GM18498 (cell line): ENCODE measurements around the gene GRAP2.
"Not testable (repeated sequence)": the region's sequence is repeated elsewhere in the genome, so short reads cannot be mapped to it uniquely, and the experiment has no call there.

ENCODE experiments used
- ATAC-seq: cut with Tn5 transposase; IDR thresholded peaks from one replicate; pipeline ENCODE4 v1.9.1; 2021; ENCODE audit warnings: mild to moderate bottlenecking, moderate library complexity; ENCODE audit not compliant: unreplicated experiment

The GRAP2 gene

DNA sequence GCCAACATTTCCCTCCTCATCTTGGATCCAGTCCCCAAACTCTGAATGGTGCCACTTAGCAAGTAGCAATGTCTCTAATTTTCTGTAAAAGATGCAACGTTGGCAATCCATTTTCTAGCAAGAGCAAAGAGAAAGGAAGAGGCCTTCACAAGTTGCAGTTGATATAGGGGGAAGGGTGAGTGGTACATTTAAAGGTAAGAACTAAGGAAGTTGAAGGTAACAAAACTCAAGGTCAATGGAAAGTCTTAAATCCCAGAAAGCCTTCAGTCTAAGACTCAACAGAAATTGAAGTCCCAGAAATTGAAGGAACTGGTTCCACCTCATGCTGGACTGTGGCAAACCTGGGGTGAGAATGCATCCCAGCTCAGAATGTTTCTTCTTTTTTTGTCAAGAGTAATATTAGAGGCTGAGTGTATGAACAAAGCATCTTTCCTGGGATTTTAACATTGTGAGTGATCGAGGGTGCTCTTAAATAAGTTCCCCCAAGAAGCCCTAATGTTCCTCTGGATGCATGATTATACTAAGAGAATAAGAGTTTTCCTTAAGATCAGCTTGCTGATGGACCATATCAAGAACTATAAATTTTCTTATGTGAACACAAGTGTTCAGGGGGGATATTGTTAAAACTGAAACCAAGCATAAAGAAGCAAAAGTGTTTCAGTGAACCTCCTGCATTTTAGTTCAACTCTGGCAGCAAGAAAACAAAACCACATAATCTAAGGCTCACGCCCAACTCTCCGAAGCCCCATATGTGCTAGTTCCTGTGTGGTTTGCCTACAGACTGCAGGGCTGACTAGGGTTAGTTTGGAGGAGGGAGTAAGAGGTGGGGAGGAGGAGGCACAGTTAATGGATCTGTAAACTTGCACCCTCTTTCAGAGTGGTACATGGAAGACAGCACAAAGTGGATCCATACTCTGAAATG, at the start of gene GRAP2:
GRAP2 (plus strand) TSS at position 779 of the 922 bp plus-strand sequence. CDS start 46,023 bp downstream, outside the sequence.
- peak; percentile 74 for ATAC-seq

DNA sequence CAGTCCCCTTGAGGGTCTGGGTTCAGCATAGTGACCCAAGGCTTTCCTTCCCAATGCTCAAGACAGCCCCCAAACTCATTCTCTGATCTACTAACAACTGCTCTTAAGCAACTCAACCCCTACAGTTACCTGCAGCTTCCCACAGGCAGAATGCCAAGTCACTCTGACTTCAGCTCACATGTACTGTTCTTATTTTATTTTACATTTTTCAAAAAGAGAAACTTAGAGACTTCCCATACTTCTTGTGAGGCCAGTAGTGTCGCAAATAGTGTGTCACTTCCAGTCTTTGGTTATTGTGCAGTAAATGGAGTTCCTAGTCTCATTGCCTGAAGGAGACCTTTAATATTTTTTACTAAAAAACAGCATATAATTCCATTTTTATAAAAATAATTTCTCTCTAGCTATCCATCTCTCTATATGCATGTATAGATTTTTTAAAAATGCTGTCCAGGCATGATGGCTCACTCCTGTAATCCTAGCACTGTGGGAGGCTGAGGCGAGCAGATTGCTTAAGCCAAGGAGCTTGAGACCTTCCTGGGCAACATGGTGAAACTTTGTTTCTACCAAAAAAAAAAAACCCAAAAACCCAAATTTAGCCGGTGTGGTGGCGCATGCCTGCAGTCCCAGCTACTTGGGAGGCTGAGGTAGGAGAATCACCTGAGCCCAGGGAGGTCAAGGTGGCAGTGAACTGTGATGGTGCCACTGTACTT, 49.1 kb upstream of the GRAP2 start:
- no peak for ATAC-seq

DNA sequence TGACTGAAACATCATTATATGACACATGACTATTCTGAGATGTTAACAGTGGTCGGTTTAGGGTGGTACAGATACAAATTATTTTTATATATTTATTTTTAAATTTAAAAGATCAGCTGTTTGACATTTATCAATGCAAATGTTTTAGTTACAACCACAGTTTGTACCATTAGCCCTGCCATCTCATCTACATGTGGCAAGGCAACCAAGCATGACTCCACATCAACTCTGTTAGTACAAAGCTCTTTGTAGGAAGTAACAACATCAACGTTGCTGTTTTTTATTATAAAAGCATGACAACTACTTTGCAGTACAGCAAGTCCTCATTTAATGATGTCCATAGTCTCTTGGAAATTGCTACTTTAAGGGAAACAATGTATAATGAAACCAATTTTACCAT, 48.1 kb upstream of the GRAP2 start:
- no peak for ATAC-seq

DNA sequence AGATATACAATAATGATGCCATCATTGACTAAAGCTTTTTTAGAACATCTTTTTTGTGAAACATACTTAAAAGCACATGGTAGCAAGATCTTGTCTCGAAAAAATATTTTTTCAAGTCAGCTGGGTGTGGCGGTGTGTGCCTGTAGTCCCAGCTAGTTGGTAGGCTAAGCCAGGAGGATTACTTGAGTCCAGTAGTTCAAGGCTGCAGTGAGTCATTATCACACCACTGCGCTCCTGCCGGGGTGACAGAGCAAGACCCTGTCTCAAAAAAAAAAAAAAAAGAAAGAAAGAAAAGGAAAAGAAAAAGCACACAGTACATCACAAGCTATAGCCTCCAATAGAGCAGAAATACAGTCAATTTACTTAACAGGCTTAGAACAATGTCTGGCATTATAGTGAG, 44.3 kb upstream of the GRAP2 start:
- ATAC-seq, result no peak

DNA sequence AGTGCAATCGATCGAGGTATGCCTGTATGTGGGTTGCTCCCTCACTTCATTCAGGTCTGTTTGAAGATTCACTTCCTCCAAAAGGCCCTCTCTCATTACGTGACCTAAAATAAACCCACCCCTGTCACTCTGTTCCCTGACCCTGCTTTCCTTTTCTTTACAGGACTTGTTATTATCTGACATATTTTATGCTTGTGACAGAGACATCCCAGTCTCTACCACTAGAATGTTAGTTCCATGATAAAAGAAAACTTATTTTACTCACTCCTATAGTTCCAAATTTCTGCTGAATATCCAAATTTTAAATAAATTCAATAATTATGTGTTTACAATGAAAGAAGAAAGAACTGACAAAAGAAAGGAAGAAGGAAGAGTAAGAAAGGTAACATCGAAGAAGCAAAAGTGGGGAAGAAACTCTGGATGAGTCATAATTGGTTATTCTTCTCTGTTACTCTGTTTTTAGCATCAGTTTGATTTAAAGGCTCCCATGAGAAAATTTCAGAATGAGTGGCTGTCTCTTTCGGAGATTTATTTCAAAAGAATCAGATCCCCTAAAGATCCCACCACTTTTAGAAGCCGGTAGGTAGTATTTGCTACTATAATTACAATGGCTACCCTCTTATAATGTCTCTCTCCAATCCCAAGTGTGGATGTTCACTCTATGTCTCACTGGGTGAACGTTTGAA, 40.8 kb upstream of the GRAP2 start:
- ATAC-seq, result no peak

DNA sequence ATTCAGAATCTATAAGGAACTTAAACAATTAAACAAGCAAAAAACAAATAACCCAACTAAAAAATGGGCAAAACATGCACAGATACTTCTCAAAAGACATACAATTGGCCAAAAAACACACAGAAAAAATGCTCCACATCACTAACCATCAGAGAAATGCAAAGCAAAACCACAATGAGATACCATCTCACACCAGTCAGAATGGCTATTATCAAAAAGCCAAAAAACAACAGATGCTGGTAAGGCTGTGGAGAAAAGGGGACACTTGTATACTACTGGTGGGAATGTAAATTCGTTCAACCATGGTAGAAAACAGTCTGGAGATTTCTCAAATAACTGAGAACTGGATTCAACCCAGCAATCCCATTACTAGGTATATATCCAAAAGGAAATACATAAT, 32.1 kb upstream of the GRAP2 start:
- no peak for ATAC-seq

DNA sequence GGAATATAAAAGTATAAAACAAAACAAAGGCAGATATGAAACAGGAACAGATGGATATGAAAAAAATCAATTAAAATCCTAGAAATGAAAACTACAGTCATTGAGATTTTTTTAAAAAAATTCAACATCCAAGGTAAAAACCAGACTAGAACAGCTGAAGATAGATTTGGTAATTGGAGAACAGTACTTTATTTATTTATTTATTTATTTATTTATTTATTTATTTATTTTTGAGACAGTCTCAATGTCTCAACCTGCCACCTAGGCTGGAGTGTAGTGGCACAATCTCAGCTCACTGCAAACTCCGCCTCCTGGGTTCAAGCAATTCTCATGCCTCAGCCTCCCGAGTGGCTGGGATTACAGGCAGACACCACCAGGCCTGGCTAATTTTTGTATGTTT, 31.1 kb upstream of the GRAP2 start:
- not testable (repeated sequence) for ATAC-seq

DNA sequence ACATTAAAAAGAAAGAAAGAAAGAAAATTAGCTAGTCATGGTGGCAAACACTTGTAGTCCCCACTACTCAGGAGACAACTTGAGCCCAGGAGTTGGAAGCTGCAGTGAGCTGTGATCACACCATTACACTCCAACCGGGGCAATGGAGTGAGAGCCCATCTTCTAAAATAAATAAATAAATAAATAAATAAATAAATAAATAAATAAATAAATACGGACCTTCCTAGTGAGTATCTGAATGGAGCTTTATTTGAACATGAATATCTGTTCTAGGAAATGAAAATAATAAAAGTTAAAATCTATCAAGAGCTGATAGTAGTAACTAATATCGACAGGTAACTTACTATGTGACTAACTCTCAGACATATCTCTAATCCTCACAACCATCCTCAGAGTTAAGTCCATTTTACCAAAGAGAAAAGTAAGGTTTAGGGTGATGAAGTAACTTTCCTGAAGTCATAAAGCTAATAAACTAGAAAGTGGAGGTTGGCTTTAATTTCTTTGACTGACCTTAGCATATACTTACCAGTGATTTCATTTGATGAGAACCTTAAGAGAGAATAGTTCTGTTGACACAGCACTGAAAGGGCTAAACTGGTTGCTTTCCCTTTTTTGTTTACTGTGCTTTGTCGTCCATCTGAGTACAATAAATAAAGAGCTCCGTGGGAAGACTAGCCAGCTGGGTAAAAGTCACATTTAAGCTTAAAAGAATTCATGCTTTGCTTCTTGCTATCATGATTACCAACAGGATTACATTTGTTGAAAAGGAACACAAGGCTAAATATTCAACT, 29.7 kb upstream of the GRAP2 start:
- no peak for ATAC-seq

DNA sequence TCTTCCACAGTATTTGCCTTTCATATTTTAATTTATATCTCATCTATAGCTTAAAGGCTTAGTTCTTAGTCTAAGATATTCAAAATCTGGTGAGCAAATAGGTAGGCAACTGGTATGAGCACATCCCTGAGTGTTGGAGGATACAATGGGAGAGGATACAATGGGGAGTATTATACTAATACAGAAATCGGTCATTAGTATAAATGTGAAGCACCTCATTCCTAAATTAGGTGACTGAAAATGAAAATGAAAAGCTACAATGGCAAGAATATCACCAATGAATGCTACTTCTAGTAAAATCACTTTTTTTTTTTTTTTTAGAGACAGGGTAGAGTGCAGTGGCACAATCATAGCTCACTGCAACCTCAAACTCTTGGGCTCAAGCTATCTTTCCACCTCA, 28.3 kb upstream of the GRAP2 start:
- ATAC-seq, result no peak

DNA sequence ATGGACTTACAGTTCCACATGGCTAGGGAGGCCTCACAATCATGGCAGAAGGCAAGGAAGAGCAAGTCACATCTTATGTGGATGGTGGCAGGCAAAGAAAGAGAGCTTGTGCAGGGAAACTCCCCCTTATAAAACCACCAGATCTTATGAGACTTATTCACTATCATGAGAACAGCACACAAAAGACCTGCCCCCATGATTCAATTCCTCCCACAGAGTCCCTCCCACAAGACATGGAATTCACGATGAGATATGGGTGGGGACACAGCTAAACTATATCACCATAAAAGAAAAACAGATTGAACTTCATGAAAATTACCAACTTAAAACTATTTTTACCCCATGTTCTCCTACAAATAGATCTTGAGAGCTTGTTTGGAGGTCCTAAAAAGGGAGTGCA, 26.9 kb upstream of the GRAP2 start:
- no peak for ATAC-seq

DNA sequence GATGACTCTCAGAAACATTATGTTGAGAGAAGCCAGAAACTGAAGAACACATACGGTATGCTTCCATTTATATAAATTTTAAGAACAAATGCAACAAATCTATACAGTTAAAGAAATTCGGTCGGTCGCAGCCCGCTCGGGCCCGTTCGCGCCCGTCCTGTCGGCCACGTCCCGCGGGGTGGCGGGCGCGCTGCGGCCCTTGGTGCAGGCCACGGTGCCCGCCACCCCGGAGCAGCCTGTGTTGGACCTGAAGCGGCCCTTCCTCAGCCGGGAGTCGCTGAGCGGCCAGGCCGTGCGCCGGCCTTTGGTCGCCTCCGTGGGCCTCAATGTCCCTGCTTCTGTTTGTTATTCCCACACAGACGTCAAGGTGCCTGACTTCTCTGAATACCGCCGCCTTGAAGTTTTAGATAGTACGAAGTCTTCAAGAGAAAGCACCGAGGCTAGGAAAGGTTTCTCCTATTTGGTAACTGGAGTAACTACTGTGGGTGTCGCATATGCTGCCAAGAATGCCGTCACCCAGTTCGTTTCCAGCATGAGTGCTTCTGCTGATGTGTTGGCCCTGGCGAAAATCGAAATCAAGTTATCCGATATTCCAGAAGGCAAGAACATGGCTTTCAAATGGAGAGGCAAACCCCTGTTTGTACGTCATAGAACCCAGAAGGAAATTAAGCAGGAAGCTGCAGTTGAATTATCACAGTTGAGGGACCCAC, 25.6 kb upstream of the GRAP2 start:
- not testable (repeated sequence) for ATAC-seq

DNA sequence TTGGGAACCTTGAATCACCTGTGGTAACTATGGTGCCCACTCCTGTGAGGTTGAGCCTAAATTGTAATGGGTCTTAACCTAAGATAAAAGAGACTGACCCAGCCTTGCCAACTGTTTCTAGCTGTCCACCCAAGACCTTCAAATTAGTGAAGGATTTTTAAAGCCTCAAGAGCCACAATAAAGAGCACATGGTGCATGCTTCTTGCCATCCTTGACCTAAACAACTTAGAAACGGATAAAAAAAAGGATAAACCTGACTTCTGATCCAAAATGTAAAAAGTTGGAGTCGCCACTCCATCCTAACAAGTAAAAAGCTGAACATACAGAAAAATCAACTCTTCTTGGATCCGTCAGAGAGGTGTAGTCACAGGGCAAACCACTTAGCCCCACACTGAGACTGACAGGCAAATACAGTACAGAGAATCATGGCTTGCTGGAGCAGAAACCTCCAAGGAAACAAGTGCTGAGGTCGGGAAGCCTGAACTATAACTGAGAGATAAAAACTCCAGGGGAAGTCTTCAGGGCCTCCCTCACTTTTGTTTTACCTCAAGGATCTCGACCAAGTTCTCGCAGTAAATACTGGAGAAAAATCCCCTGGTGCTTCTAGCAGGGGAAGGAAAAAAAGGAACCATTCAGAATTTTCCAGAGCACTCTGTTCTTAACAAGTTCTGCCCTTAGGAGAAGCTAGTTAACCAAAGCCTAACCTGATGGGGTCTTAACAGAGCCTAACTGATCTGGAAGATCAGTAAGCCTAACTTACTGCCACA, 23.6 kb upstream of the GRAP2 start:
- no peak for ATAC-seq

DNA sequence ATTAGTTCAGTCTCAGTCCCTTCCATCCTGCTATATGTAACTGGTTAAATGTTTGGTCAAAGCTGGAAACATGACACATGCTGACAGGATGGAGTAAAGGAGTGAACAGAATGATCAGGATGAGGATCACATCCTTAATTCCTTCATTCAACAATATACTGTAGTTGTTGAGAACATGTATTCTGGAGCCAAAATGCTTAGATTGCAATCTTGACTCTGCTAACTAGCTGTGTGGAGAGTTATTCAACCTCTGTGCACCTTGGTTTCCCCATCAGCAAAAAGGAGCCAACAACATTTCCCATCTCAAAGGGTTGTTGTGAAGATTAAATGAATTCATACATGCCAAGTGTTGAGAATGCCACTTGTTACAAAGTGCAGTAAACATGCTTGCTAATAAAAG, 20.2 kb upstream of the GRAP2 start:
- ATAC-seq, result no peak

DNA sequence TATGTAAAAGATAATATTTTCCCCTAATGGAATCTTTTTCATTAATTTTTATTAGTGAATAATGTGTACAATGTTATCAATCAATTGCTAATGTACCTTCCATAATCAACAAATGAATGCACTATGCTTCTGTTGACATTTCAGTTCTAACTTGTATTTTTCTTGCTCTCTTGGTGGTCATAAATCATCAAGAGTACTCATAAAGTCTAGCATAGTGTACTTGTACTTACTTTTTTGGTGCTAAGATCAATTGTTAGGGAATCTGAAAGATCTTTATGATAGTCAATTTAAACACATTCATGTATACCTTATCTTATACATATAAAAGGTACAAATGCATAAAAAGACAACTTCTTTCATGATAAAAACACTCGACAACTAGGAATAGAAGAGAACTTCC, 17.8 kb upstream of the GRAP2 start:
- no peak for ATAC-seq

DNA sequence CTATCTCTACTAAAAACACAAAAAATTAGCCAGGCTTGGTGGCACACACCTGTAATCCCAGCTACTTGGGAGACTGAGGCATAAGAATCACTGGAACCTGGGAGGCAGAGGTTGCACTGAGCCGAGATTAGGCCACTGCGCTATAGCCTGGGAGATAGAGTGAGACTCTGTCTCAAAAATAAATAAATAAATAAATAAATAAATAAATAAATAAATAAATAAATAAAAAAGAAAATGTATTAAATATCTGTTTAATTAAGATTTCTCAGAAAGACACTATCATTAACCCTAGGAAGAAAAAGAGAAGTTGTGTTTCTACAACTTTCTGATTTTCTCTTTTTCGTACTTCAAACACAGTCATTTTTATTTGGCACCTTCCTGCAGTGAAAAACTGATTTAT, 11.0 kb upstream of the GRAP2 start:
- not testable (repeated sequence) for ATAC-seq

DNA sequence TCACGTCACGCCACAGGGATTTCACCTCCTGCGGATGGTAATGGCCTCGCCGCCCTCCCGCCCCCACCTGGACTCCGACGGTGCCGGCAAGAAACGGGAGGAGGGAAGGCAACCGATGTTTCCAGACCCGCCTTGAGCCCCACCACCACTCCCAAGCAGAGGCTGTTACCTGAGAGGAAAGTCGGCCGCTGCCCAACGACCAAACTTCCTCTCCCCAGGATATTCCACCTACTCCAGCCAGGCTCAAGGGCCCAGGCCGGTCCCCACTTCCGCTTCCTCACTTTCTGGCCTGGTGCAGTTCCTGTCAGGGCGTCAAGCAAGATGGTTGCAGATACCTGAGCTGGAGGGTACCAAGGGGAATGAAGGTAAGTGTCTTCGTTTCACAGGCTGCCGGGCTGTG, 7.4 kb upstream of the GRAP2 start, which contains the start of gene ENTHD1:
ENTHD1 (minus strand) TSS at position 235 of the 400 bp plus-strand sequence. CDS start 6,012 bp downstream, outside the sequence.
- ATAC-seq, result no peak

DNA sequence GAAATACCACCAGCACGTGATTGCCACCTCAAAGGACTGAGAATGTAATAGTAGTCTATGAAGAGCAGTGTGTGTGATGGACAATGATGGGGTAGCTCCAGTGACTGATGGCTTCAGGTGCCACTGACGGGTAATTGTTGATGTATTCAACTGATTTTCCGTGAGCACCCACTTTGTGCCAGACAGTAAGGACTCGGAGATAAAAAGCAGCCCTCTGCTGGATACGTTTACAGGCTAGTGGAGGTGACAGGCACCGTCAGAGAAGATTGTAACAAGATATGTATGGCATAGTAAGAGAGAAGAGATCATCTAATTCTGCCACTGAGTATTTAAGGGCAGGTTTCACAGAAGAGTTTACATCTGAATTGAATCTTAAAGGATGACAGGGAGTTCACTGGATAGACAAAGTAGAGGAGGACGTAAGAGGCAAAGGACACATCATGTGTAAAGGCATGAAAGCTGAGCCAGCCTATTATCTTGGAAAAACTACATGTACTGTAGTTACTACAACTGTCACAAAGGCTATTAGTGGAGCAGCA, 6.3 kb upstream of the GRAP2 start:
- ATAC-seq, result no peak

DNA sequence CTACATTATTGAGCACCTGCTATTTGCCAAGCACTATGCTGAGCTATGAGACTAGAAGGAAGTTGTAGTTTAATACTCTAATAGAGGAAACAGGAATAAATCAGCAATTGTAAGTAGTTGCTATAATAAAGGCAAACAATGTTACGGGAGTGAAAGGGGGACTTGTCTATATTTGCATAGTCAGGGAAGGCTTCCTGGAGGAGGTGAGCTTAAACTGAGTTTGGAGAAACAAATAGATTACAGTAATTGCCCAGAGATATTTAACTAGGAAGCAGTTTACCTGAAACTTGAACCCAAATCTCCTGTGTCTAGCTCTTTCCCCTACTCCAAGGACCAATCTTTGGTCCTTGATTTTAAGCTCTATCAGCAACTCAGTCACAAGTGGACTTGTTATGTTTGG, 5.2 kb upstream of the GRAP2 start:
- ATAC-seq, result no peak
